IPS-20b (cell line): Measurements from ENCODE around the gene NAP1L5.
A peak's percentile ranks its signal among the peaks of the same experiment; 100 is the strongest.

Experiments used
- H3K27ac ChIP-seq: one replicate; pipeline ENCODE4 v1.5.1; 2013; ENCODE audit warnings: low read length
- H3K27me3 ChIP-seq: 2 replicates; pipeline ENCODE4 v1.6.1; 2013; ENCODE audit warnings: mild to moderate bottlenecking, low read length, inconsistent platforms; ENCODE audit not compliant: insufficient read depth
- H3K36me3 ChIP-seq: 2 replicates; pipeline ENCODE4 v1.6.1; 2013; ENCODE audit warnings: low read depth, mild to moderate bottlenecking, inconsistent platforms, low read length, moderate library complexity; ENCODE audit not compliant: insufficient read depth
- H3K4me1 ChIP-seq: 2 replicates; pipeline ENCODE4 v1.6.1; 2013; ENCODE audit warnings: mild to moderate bottlenecking, control low read depth, inconsistent platforms, low read length, moderate library complexity; ENCODE audit not compliant: insufficient read depth
- H3K4me3 ChIP-seq: 2 replicates; pipeline ENCODE4 v1.5.1; 2013; ENCODE audit warnings: mild to moderate bottlenecking, low read length, inconsistent platforms
- H3K9ac ChIP-seq: 2 replicates; pipeline ENCODE4 v1.6.1; 2013; ENCODE audit warnings: low read depth, mild to moderate bottlenecking, inconsistent platforms, low read length, moderate library complexity
- H3K9me3 ChIP-seq: 2 replicates; pipeline ENCODE4 v1.6.1; 2013; ENCODE audit warnings: mild to moderate bottlenecking, low read depth, low read length, inconsistent platforms; ENCODE audit not compliant: insufficient read depth

Gene NAP1L5

GRCh38 chr4:88697588-88698329 is at the start of gene NAP1L5:
TSS of gene NAP1L5 (minus strand) at chr4:88697829. CDS start at chr4:88697754, 75 bp downstream.
- Histone ChIP-seq H3K27me3 (no peaks in the 10 kb centered on the region; the same call in 1 of the 2 replicates), H3K9me3 (no peaks in the 10 kb centered on the region), H3K9ac (peak within 1 kb of the TSS; percentile 24; the same call in 1 of the 2 replicates), H3K36me3 (no peaks in the 10 kb centered on the region), H3K4me3 (peak within 1 kb of the TSS; percentile 76), H3K27ac (no peak within 1 kb of the TSS), H3K4me1 (no peaks in the 10 kb centered on the region)

GRCh38 chr4:88747351-88747750 is 49.7 kb upstream of the NAP1L5 start:
- Histone ChIP-seq H3K27me3 (no peaks in the 10 kb centered on the region), H3K4me1 (no peaks in the 10 kb centered on the region), H3K27ac (no peak overlapping the region), H3K36me3 (peaks cover 49% of the 10 kb centered on the region), H3K4me3 (no peak overlapping the region), H3K9me3 (no peaks in the 10 kb centered on the region), H3K9ac (no peak overlapping the region)

- no peaks in the 10 kb centered on the region for H3K9me3 ChIP-seq
Observed at GRCh38 chr4:88746206-88746605, 48.6 kb upstream of the NAP1L5 start.

GRCh38 chr4:88745581-88746163 is 48.0 kb upstream of the NAP1L5 start:
- no peaks in the 10 kb centered on the region for H3K4me1 ChIP-seq
- H3K27ac ChIP-seq, result no peak overlapping the region
- no peak overlapping the region for H3K4me3 ChIP-seq
- H3K9ac ChIP-seq, result no peak overlapping the region
- H3K9me3 ChIP-seq, result no peaks in the 10 kb centered on the region
- no peaks in the 10 kb centered on the region for H3K27me3 ChIP-seq
- peaks cover 49% of the 10 kb centered on the region for H3K36me3 ChIP-seq

More at GRCh38 chr4:88746206-88746605, 48.6 kb upstream of the NAP1L5 start:
- Histone ChIP-seq H3K27me3 (no peaks in the 10 kb centered on the region), H3K36me3 (peaks cover 49% of the 10 kb centered on the region), H3K9ac (no peak overlapping the region), H3K4me3 (no peak overlapping the region), H3K4me1 (no peaks in the 10 kb centered on the region), H3K27ac (no peak overlapping the region)

GRCh38 chr4:88745175-88745574 is 47.5 kb upstream of the NAP1L5 start:
- Histone ChIP-seq H3K4me3 (no peak overlapping the region), H3K27ac (no peak overlapping the region), H3K36me3 (peaks cover 46% of the 10 kb centered on the region), H3K4me1 (peaks cover under 1% of the 10 kb centered on the region; the same call in 1 of the 2 replicates), H3K27me3 (no peaks in the 10 kb centered on the region), H3K9me3 (no peaks in the 10 kb centered on the region), H3K9ac (no peak overlapping the region)

GRCh38 chr4:88744609-88745008 is 47.0 kb upstream of the NAP1L5 start:
- Histone ChIP-seq H3K4me3 (no peak overlapping the region), H3K4me1 (peaks cover 6% of the 10 kb centered on the region; the same call in 1 of the 2 replicates), H3K36me3 (peaks cover 40% of the 10 kb centered on the region), H3K9me3 (no peaks in the 10 kb centered on the region), H3K27me3 (no peaks in the 10 kb centered on the region), H3K27ac (no peak overlapping the region), H3K9ac (no peak overlapping the region)

- H3K9ac ChIP-seq, result no peak overlapping the region
- H3K36me3 ChIP-seq, result peaks cover 31% of the 10 kb centered on the region
- H3K27ac ChIP-seq, result no peak overlapping the region
- H3K4me1 ChIP-seq, result peaks cover 7% of the 10 kb centered on the region; the same call in 1 of the 2 replicates
- no peak overlapping the region for H3K4me3 ChIP-seq
- no peaks in the 10 kb centered on the region for H3K9me3 ChIP-seq
- H3K27me3 ChIP-seq, result no peaks in the 10 kb centered on the region
Observed at GRCh38 chr4:88743696-88744095, 46.1 kb upstream of the NAP1L5 start.

GRCh38 chr4:88742561-88742960 is 44.9 kb upstream of the NAP1L5 start:
- Histone ChIP-seq H3K9ac (no peak overlapping the region), H3K4me3 (no peak overlapping the region), H3K9me3 (no peaks in the 10 kb centered on the region), H3K36me3 (peaks cover 27% of the 10 kb centered on the region), H3K27ac (no peak overlapping the region), H3K27me3 (no peaks in the 10 kb centered on the region), H3K4me1 (peaks cover 14% of the 10 kb centered on the region; the same call in 1 of the 2 replicates)

- Histone ChIP-seq H3K27ac (no peak overlapping the region), H3K4me3 (no peak overlapping the region)
Observed at GRCh38 chr4:88738180-88738579, 40.6 kb upstream of the NAP1L5 start.

GRCh38 chr4:88737307-88737941 is 39.8 kb upstream of the NAP1L5 start:
- no peak overlapping the region for H3K4me3 ChIP-seq

More at GRCh38 chr4:88738180-88738579, 40.6 kb upstream of the NAP1L5 start:
- Histone ChIP-seq H3K4me1 (peaks cover 20% of the 10 kb centered on the region; the same call in 1 of the 2 replicates), H3K27me3 (no peaks in the 10 kb centered on the region), H3K9me3 (no peaks in the 10 kb centered on the region), H3K9ac (no peak overlapping the region), H3K36me3 (0 out of 2 replicates have a peak, but pooled peaks cover 11% of the 10 kb centered on the region)

GRCh38 chr4:88736264-88736663 is 38.6 kb upstream of the NAP1L5 start:
- H3K9ac ChIP-seq, result no peak overlapping the region
- peaks cover 17% of the 10 kb centered on the region for H3K36me3 ChIP-seq
- peaks cover 20% of the 10 kb centered on the region; the same call in 1 of the 2 replicates for H3K4me1 ChIP-seq
- no peaks in the 10 kb centered on the region for H3K9me3 ChIP-seq
- H3K27me3 ChIP-seq, result no peaks in the 10 kb centered on the region
- H3K4me3 ChIP-seq, result no peak overlapping the region
- no peak overlapping the region for H3K27ac ChIP-seq

More at GRCh38 chr4:88737307-88737941, 39.8 kb upstream of the NAP1L5 start:
- Histone ChIP-seq H3K9me3 (no peaks in the 10 kb centered on the region), H3K9ac (no peak overlapping the region), H3K27ac (no peak overlapping the region), H3K36me3 (peaks cover 14% of the 10 kb centered on the region; the same call in 1 of the 2 replicates), H3K4me1 (peaks cover 20% of the 10 kb centered on the region; the same call in 1 of the 2 replicates), H3K27me3 (no peaks in the 10 kb centered on the region)
